Measurements from ENCODE around the gene ZMYND19.

ZMYND19 gene

GRCh38 chr9:137618105-137619067 is 28.1 kb upstream of the ZMYND19 start, which contains the start of gene EHMT1 (continued):
- TF ChIP-seq PATZ1 (tag by site-specific recombination; IDR thresholded peaks at IDR 0.05) (peak; percentile 89), ZNF423 (tag by site-specific recombination; IDR thresholded peaks at IDR 0.05) (no peak), ZNF548 (tag by site-specific recombination; IDR thresholded peaks at IDR 0.05) (no peak), PBX3 (CRISPR knock-in tag; IDR thresholded peaks at IDR 0.05) (no peak), ZNF768 (tag by site-specific recombination; IDR thresholded peaks at IDR 0.05) (no peak), ATF2 (tag by site-specific recombination; IDR thresholded peaks at IDR 0.05; ENCODE audit: low read depth) (no peak), BCL11B (tag by site-specific recombination; IDR thresholded peaks at IDR 0.05; ENCODE audit: low read depth) (peak; percentile 96), ZNF626 (tag by site-specific recombination; IDR thresholded peaks at IDR 0.05) (no peak), ZNF184 (tag by site-specific recombination; IDR thresholded peaks at IDR 0.05) (peak; percentile 52; the same call in 1 of the 2 replicates), OSR2 (tag by site-specific recombination; IDR thresholded peaks at IDR 0.05) (no peak), MEIS1 (CRISPR knock-in tag; IDR thresholded peaks at IDR 0.05; ENCODE audit: borderline replicate concordance) (no peak), WT1 (tag by site-specific recombination; IDR thresholded peaks at IDR 0.05) (0 out of 2 replicates have a peak, but pooled peaks have one; percentile 31), ZBTB44 (tag by site-specific recombination; IDR thresholded peaks at IDR 0.05) (0 out of 2 replicates have a peak, but pooled peaks have one; percentile 32), GFI1B (tag by site-specific recombination; IDR thresholded peaks at IDR 0.05) (peak; percentile 50; the same call in 1 of the 2 replicates), ZNF513 (tag by site-specific recombination; IDR thresholded peaks at IDR 0.05) (no peak; the same call in 1 of the 2 replicates), YY1 (tag by site-specific recombination; IDR thresholded peaks at IDR 0.05) (no peak; the same call in 1 of the 2 replicates), ZNF558 (tag by site-specific recombination; IDR thresholded peaks at IDR 0.05) (no peak), ZNF302 (tag by site-specific recombination; IDR thresholded peaks at IDR 0.05; ENCODE audit: low read depth) (no peak), ZNF362 (tag by site-specific recombination; IDR thresholded peaks at IDR 0.05) (no peak), HIC1 (tag by site-specific recombination; IDR thresholded peaks at IDR 0.05) (peak; percentile 65), ZFP41 (tag by site-specific recombination; IDR thresholded peaks at IDR 0.05; ENCODE audit: borderline replicate concordance) (no peak), AEBP2 (tag by site-specific recombination; IDR thresholded peaks at IDR 0.05; ENCODE audit: borderline replicate concordance) (no peak), ZXDB (tag by site-specific recombination; IDR thresholded peaks at IDR 0.05) (peak; percentile 94), ZBTB7A (tag by site-specific recombination; IDR thresholded peaks at IDR 0.05; ENCODE audit: low read depth) (0 out of 2 replicates have a peak, but pooled peaks have one; percentile 62), ZNF341 (tag by site-specific recombination; IDR thresholded peaks at IDR 0.05; ENCODE audit: low read depth) (peak; percentile 94)

Measured in HEK293 (cell line).